ENCODE results near the gene PREPL. TPM values are rescaled to one million over a fixed set of nuclear protein-coding genes. Genes with fewer than 3 reads are reported as not detected.
"Not testable (repeated sequence)": the region's sequence is repeated elsewhere in the genome, so short reads cannot be mapped to it uniquely, and the experiment has no call there.

The PREPL gene
- total and polyA plus RNA-seq, 2 experiments from 2014 or later = 31.5 to 38.6 TPM

GRCh38 chr2:44314362-44314761 is 46.9 kb downstream of the PREPL start:
- in situ Hi-C loops (cut with MboI) = no loop called here
- Histone ChIP-seq H3K9me3 (ENCODE audit: low read depth) (no peaks in the 10 kb centered on the region), H4K20me1 (ENCODE audit: insufficient read depth) (no peaks in the 10 kb centered on the region), H3K4me3 (no peak overlapping the region), H3K4me2 (ENCODE audit: unreplicated experiment) (no peak overlapping the region), H3K4me1 (ENCODE audit: insufficient read depth) (no peaks in the 10 kb centered on the region), H3F3A (ENCODE audit: insufficient read depth) (no peaks in the 10 kb centered on the region), H3K27ac (no peak overlapping the region), H3K36me3 (ENCODE audit: low read depth) (peaks cover 63% of the 10 kb centered on the region), H3K9me2 (ENCODE audit: insufficient read depth) (no peaks in the 10 kb centered on the region), H3K79me2 (ENCODE audit: insufficient read depth) (no peaks in the 10 kb centered on the region), H3K27me3 (replicated peaks; ENCODE audit: insufficient read depth) (no peaks in the 10 kb centered on the region), H3K9ac (no peak overlapping the region), H2AFZ (no peak overlapping the region)
- no peak for TF ChIP-seq EZH2 (IDR thresholded peaks at IDR 0.05; ENCODE audit: insufficient read depth, poor library complexity, severe bottlenecking)
- no peak for TF ChIP-seq EZH2phosphoT487 (IDR thresholded peaks at IDR 0.05; ENCODE audit: insufficient read depth, low read depth)
- no peak for DNase-seq

- Histone ChIP-seq H3K36me3 (ENCODE audit: low read depth) (peaks cover 40% of the 10 kb centered on the region), H3K79me2 (ENCODE audit: insufficient read depth) (no peaks in the 10 kb centered on the region), H4K20me1 (ENCODE audit: insufficient read depth) (no peaks in the 10 kb centered on the region), H3K4me2 (ENCODE audit: unreplicated experiment) (no peak overlapping the region), H3K27me3 (replicated peaks; ENCODE audit: insufficient read depth) (no peaks in the 10 kb centered on the region), H3K27ac (no peak overlapping the region), H3K9me2 (ENCODE audit: insufficient read depth) (no peaks in the 10 kb centered on the region), H2AFZ (no peak overlapping the region), H3K4me3 (no peak overlapping the region), H3F3A (ENCODE audit: insufficient read depth) (no peaks in the 10 kb centered on the region), H3K9ac (no peak overlapping the region), H3K4me1 (ENCODE audit: insufficient read depth) (no peaks in the 10 kb centered on the region), H3K9me3 (ENCODE audit: low read depth) (no peaks in the 10 kb centered on the region)
- in situ Hi-C loops (cut with MboI) = no loop called here
- no peak for TF ChIP-seq EZH2phosphoT487 (IDR thresholded peaks at IDR 0.05; ENCODE audit: insufficient read depth, low read depth)
- TF ChIP-seq EZH2 (IDR thresholded peaks at IDR 0.05; ENCODE audit: insufficient read depth, poor library complexity, severe bottlenecking) = no peak
- WGBS, 2 experiments (ENCODE audit: low coverage in 1 of 2, low lambda C conversion rate in 2 of 2, missing lambda C conversion rate in 2 of 2) = 93% methylated on average over 1 of the region's 1 CpG
- peak; percentile 13 for DNase-seq
Observed at GRCh38 chr2:44310287-44310686, 51.0 kb downstream of the PREPL start.

DNA sequence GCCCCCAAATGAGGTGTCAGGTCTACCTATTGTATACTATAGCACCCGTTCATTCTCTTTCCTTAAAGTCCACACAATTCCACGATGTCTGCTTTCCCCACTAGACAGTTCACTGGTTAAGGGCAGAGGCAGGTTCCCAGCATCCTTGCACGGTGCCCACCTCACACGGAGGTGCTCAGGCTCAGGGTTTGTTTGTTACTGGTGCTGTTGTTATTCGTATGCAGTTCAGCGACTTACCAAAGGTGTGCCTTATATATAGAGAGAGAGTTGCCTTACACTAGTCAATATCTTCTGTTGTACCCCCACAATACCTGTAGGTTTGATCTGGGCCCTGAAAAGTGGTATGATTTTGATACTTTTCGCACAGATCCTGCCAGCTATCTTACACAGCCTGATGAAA is 55.4 kb downstream of the PREPL start:
- Histone ChIP-seq H3F3A (ENCODE audit: insufficient read depth) (no peaks in the 10 kb centered on the region), H3K9ac (no peak overlapping the region), H3K4me1 (ENCODE audit: insufficient read depth) (no peaks in the 10 kb centered on the region), H3K4me2 (ENCODE audit: unreplicated experiment) (no peak overlapping the region), H4K20me1 (ENCODE audit: insufficient read depth) (no peaks in the 10 kb centered on the region), H3K27ac (no peak overlapping the region), H3K79me2 (ENCODE audit: insufficient read depth) (no peaks in the 10 kb centered on the region), H3K4me3 (no peak overlapping the region), H2AFZ (no peak overlapping the region), H3K9me3 (ENCODE audit: low read depth) (no peaks in the 10 kb centered on the region), H3K27me3 (replicated peaks; ENCODE audit: insufficient read depth) (no peaks in the 10 kb centered on the region), H3K9me2 (ENCODE audit: insufficient read depth) (no peaks in the 10 kb centered on the region), H3K36me3 (ENCODE audit: low read depth) (peaks cover 11% of the 10 kb centered on the region)
- no peak for DNase-seq
- TF ChIP-seq EZH2 (IDR thresholded peaks at IDR 0.05; ENCODE audit: insufficient read depth, poor library complexity, severe bottlenecking) = no peak
- no peak for TF ChIP-seq EZH2phosphoT487 (IDR thresholded peaks at IDR 0.05; ENCODE audit: insufficient read depth, low read depth)
- 69 to 72% methylated on average over 7 of the region's 7 CpGs for WGBS, 2 experiments (ENCODE audit: low coverage in 1 of 2, low lambda C conversion rate in 2 of 2, missing lambda C conversion rate in 2 of 2)
- in situ Hi-C loops (cut with MboI) = no loop called here

DNA sequence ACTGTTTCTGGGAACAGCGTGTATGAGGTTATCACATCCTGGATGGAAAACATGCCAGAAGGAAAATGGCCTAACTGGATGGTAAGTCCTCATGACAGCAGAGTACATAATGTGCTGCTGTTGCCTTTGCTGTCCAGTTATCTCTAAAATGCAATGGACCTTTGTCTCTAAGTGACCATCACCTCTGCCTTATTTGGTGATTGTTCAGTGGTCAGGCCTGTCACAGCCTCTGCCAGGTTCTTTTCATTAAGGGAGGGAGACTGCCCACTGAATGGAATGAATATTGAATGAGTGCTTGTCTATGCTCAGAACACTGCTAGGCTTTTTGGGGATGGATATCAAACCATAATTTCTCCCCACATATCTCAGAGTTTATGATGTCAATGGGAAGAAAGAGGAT is 57.0 kb downstream of the PREPL start:
- WGBS, 2 experiments (ENCODE audit: low coverage in 1 of 2, low lambda C conversion rate in 2 of 2, missing lambda C conversion rate in 2 of 2) = 97 to 100% methylated on average over 1 of the region's 1 CpG
- H3K4me1 ChIP-seq (ENCODE audit: insufficient read depth) = no peaks in the 10 kb centered on the region
- H3K9me3 ChIP-seq (ENCODE audit: low read depth) = no peaks in the 10 kb centered on the region

GRCh38 chr2:44303766-44304165 is 57.5 kb downstream of the PREPL start:
- WGBS, 2 experiments (ENCODE audit: low coverage in 1 of 2, low lambda C conversion rate in 2 of 2, missing lambda C conversion rate in 2 of 2) = 95 to 98% methylated on average over 3 of the region's 3 CpGs
- H3F3A ChIP-seq (ENCODE audit: insufficient read depth); DNase-seq; H4K20me1 ChIP-seq (ENCODE audit: insufficient read depth); H3K36me3 ChIP-seq (ENCODE audit: low read depth); H3K9me2 ChIP-seq (ENCODE audit: insufficient read depth); H3K4me2 ChIP-seq (ENCODE audit: unreplicated experiment); H3K27me3 ChIP-seq (replicated peaks; ENCODE audit: insufficient read depth); H3K9me3 ChIP-seq (ENCODE audit: low read depth); H2AFZ ChIP-seq; H3K79me2 ChIP-seq (ENCODE audit: insufficient read depth); H3K27ac ChIP-seq; H3K4me1 ChIP-seq (ENCODE audit: insufficient read depth); H3K9ac ChIP-seq; H3K4me3 ChIP-seq; in situ Hi-C loops (cut with MboI): not testable (repeated sequence)

More for the DNA sequence above, 57.0 kb downstream of the PREPL start:
- Histone ChIP-seq H3K27me3 (replicated peaks; ENCODE audit: insufficient read depth) (no peaks in the 10 kb centered on the region), H3K79me2 (ENCODE audit: insufficient read depth) (no peaks in the 10 kb centered on the region), H3K4me3 (no peak overlapping the region), H3F3A (ENCODE audit: insufficient read depth) (no peaks in the 10 kb centered on the region), H3K4me2 (ENCODE audit: unreplicated experiment) (no peak overlapping the region), H3K9ac (no peak overlapping the region), H3K9me2 (ENCODE audit: insufficient read depth) (no peaks in the 10 kb centered on the region), H4K20me1 (ENCODE audit: insufficient read depth) (no peaks in the 10 kb centered on the region), H3K36me3 (ENCODE audit: low read depth) (no peaks in the 10 kb centered on the region), H3K27ac (no peak overlapping the region), H2AFZ (no peak overlapping the region)
- TF ChIP-seq EZH2phosphoT487 (IDR thresholded peaks at IDR 0.05; ENCODE audit: insufficient read depth, low read depth) = no peak
- no peak for TF ChIP-seq EZH2 (IDR thresholded peaks at IDR 0.05; ENCODE audit: insufficient read depth, poor library complexity, severe bottlenecking)
- in situ Hi-C loops (cut with MboI) = no loop called here
- no peak for DNase-seq
